SK-N-MC (cell line): ENCODE results near the gene DOCK1.

Experiments
- DNase-seq: peaks from one replicate; pipeline ENCODE4 v3.0.0-alpha.2; 2011; ENCODE audit warnings: low read depth, low spot score
- H3K27ac ChIP-seq: fragments of 200-600 bp; sonication (generic); 2 replicates; pipeline ENCODE4 v1.5.1; 2016; ENCODE audit warnings: mixed run types
- H3K36me3 ChIP-seq: fragments of 200-600 bp; sonication (generic); 2 replicates; pipeline ENCODE4 v1.6.1; 2017; ENCODE audit warnings: antibody characterized with exemption, low read length, mixed read lengths; ENCODE audit not compliant: insufficient read depth
- H3K4me3 ChIP-seq: fragments of 200-600 bp; sonication (generic); 2 replicates; pipeline ENCODE4 v1.5.1; 2016
- H3K9ac ChIP-seq: fragments of 200-600 bp; sonication (generic); 2 replicates; pipeline ENCODE4 v1.8.0; 2017; ENCODE audit warnings: mixed run types, mixed read lengths; ENCODE audit not compliant: insufficient read length
- H3K9me3 ChIP-seq: fragments of 200-600 bp; sonication (generic); 2 replicates; pipeline ENCODE4 v1.6.1; 2017; ENCODE audit warnings: low read depth, mild to moderate bottlenecking, antibody characterized with exemption, low read length, moderate library complexity, mixed read lengths
- EZH2 ChIP-seq: fragments of 200-600 bp; sonication (generic); IDR thresholded peaks from one replicate; pipeline ENCODE4 v1.6.1; 2017; ENCODE audit warnings: antibody characterized with exemption
- FOXP2 ChIP-seq: optimal IDR thresholded peaks from 2 replicates; pipeline ENCODE3; 2011; ENCODE audit warnings: mild to moderate bottlenecking, moderate library complexity; ENCODE audit not compliant: insufficient read depth; ENCODE audit errors: extremely low read length, control extremely low read depth
- POLR2AphosphoS5 ChIP-seq: IDR thresholded peaks from 2 replicates; pipeline ENCODE4 v1.6.1; 2012; ENCODE audit warnings: mild to moderate bottlenecking, low read depth, low read length, borderline replicate concordance

The DOCK1 gene

GRCh38 chr10:127033216-127034033, 128.2 kb downstream of the DOCK1 start:
- TF ChIP-seq FOXP2 (no peak), POLR2AphosphoS5 (no peak), EZH2 (no peak)
- H3K36me3 ChIP-seq, result no peaks in the 10 kb centered on the region; the same call in 1 of the 2 replicates
- H3K27ac ChIP-seq, result no peak overlapping the region
- no peak for DNase-seq
- H3K9me3 ChIP-seq, result no peaks in the 10 kb centered on the region
- no peak overlapping the region for H3K9ac ChIP-seq
- H3K4me3 ChIP-seq, result no peak overlapping the region

GRCh38 chr10:127034034-127034633, 128.9 kb downstream of the DOCK1 start:
- no peak for DNase-seq
- TF ChIP-seq POLR2AphosphoS5 (no peak), FOXP2 (no peak)
- H3K27ac ChIP-seq, result no peak overlapping the region
- no peak overlapping the region for H3K4me3 ChIP-seq
- no peaks in the 10 kb centered on the region; the same call in 1 of the 2 replicates for H3K36me3 ChIP-seq
- no peak overlapping the region for H3K9ac ChIP-seq
- H3K9me3 ChIP-seq, result no peaks in the 10 kb centered on the region

GRCh38 chr10:127034790-127035189, 129.6 kb downstream of the DOCK1 start:
- Histone ChIP-seq H3K9ac (no peak overlapping the region), H3K9me3 (no peaks in the 10 kb centered on the region), H3K4me3 (no peak overlapping the region), H3K36me3 (no peaks in the 10 kb centered on the region; the same call in 1 of the 2 replicates), H3K27ac (no peak overlapping the region)
- DNase-seq, result no peak
- TF ChIP-seq EZH2, result no peak
- TF ChIP-seq FOXP2, result no peak
- no peak for TF ChIP-seq POLR2AphosphoS5

GRCh38 chr10:127035827-127036226, 130.6 kb downstream of the DOCK1 start:
- Histone ChIP-seq H3K9ac (no peak overlapping the region), H3K27ac (no peak overlapping the region), H3K4me3 (no peak overlapping the region), H3K9me3 (no peaks in the 10 kb centered on the region), H3K36me3 (no peaks in the 10 kb centered on the region; the same call in 1 of the 2 replicates)
- DNase-seq, result no peak
- TF ChIP-seq FOXP2, result no peak
- no peak for TF ChIP-seq POLR2AphosphoS5
- no peak for TF ChIP-seq EZH2

- DNase-seq, result no peak
- Histone ChIP-seq H3K36me3 (no peaks in the 10 kb centered on the region), H3K9ac (no peak overlapping the region), H3K9me3 (no peaks in the 10 kb centered on the region), H3K4me3 (no peak overlapping the region), H3K27ac (no peak overlapping the region)
- no peak for TF ChIP-seq POLR2AphosphoS5
- TF ChIP-seq EZH2, result no peak
- no peak for TF ChIP-seq FOXP2
These were observed 131.8 kb downstream of the DOCK1 start for GRCh38 chr10:127036987-127037386.

- H3K27ac ChIP-seq, result no peak overlapping the region
- no peak overlapping the region for H3K4me3 ChIP-seq
- no peaks in the 10 kb centered on the region for H3K9me3 ChIP-seq
- DNase-seq, result no peak
- no peak for TF ChIP-seq FOXP2
- TF ChIP-seq POLR2AphosphoS5, result no peak
- TF ChIP-seq EZH2, result no peak
- H3K9ac ChIP-seq, result no peak overlapping the region
- no peaks in the 10 kb centered on the region for H3K36me3 ChIP-seq
These were observed 134.2 kb downstream of the DOCK1 start for GRCh38 chr10:127039435-127039834.

GRCh38 chr10:127040756-127041155, 135.5 kb downstream of the DOCK1 start:
- H3K9me3 ChIP-seq, result no peaks in the 10 kb centered on the region
- H3K27ac ChIP-seq, result no peak overlapping the region
- no peak overlapping the region for H3K4me3 ChIP-seq
- H3K36me3 ChIP-seq, result no peaks in the 10 kb centered on the region
- no peak overlapping the region for H3K9ac ChIP-seq
- TF ChIP-seq POLR2AphosphoS5 (no peak), FOXP2 (no peak), EZH2 (no peak)
- no peak for DNase-seq

GRCh38 chr10:127041552-127041951, 136.3 kb downstream of the DOCK1 start:
- H3K9ac ChIP-seq, result no peak overlapping the region
- no peak for TF ChIP-seq POLR2AphosphoS5
- TF ChIP-seq EZH2, result no peak
- no peak for TF ChIP-seq FOXP2
- H3K36me3 ChIP-seq, result no peaks in the 10 kb centered on the region
- H3K4me3 ChIP-seq, result no peak overlapping the region
- no peak overlapping the region for H3K27ac ChIP-seq
- no peaks in the 10 kb centered on the region for H3K9me3 ChIP-seq
- no peak for DNase-seq

- no peaks in the 10 kb centered on the region for H3K36me3 ChIP-seq
These were observed 138.1 kb downstream of the DOCK1 start for GRCh38 chr10:127043301-127043700.

More at GRCh38 chr10:127043301-127043700, 138.1 kb downstream of the DOCK1 start:
- H3K27ac ChIP-seq, result no peak overlapping the region
- no peak overlapping the region for H3K9ac ChIP-seq
- no peak for DNase-seq
- H3K9me3 ChIP-seq, result no peaks in the 10 kb centered on the region
- H3K4me3 ChIP-seq, result no peak overlapping the region
- TF ChIP-seq EZH2, result no peak
- no peak for TF ChIP-seq FOXP2
